ENCODE data around the gene SPACA4.

DNA sequence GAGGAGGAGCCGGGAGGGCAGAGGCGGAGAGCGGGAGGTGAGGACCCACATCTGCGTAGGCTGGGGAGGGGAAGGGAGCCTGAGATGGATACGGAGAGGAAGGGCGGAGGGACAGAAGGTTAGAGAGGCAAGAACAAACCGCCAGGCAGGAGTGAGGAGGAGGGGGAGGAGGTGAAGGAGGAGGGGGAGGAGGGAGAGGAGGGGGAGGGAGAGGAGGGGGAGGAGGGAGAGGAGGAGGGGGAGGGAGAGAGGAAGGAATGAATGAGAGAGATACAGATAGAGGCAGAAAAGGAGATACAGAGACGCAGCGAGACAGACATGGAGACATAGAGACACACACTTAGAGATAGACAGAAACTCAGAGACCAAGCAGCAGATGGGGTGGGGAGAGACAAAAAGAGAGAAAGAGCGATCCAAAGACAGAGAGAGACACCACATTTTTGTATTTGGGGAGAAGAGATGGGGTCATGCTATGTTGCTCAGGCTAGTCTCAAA lies 40.2 kb downstream of the SPACA4 start:
- no peak for TF ChIP-seq SMC3 (IDR thresholded peaks at IDR 0.05)
- no peak for TF ChIP-seq KDM5A (IDR thresholded peaks at IDR 0.05)
- TF ChIP-seq CTCF (IDR thresholded peaks at IDR 0.05) = no peak
- no peak for TF ChIP-seq RFX5 (IDR thresholded peaks at IDR 0.05)
- TF ChIP-seq, protein P1, sequence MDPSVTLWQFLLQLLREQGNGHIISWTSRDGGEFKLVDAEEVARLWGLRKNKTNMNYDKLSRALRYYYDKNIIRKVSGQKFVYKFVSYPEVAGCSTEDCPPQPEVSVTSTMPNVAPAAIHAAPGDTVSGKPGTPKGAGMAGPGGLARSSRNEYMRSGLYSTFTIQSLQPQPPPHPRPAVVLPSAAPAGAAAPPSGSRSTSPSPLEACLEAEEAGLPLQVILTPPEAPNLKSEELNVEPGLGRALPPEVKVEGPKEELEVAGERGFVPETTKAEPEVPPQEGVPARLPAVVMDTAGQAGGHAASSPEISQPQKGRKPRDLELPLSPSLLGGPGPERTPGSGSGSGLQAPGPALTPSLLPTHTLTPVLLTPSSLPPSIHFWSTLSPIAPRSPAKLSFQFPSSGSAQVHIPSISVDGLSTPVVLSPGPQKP (IDR thresholded peaks at IDR 0.05; ENCODE audit: low read depth, low read length) = no peak
- no peak for TF ChIP-seq REST (IDR thresholded peaks at IDR 0.05)
- TF ChIP-seq JUNB (IDR thresholded peaks at IDR 0.05) = no peak

Measured in A549 (cell line).